H1 (cell line): Measurements from ENCODE around the gene CTIF. TPM values are rescaled to one million over a fixed set of nuclear protein-coding genes. Genes with fewer than 3 reads are reported as not detected.

ENCODE experiments used
- CBX8 ChIP-seq: fragments of 300-800, 300-1000 bp; sonication (generic); IDR thresholded peaks from 2 replicates; pipeline ENCODE4 v1.7.1; 2016; ENCODE audit warnings: low read depth, low read length, borderline replicate concordance
- CEBPB ChIP-seq: IDR thresholded peaks from 2 replicates; pipeline ENCODE4 v1.6.1; 2012; ENCODE audit warnings: low read depth, low read length
- CHD1 ChIP-seq: IDR thresholded peaks from 2 replicates; pipeline ENCODE4 v1.6.1; 2012; ENCODE audit warnings: low read depth, low read length, improper control_type of control experiment
- CREB1 ChIP-seq: IDR thresholded peaks from 2 replicates; pipeline ENCODE4 v1.6.1; 2012; ENCODE audit warnings: inconsistent platforms
- KDM1A ChIP-seq: fragments of 200-600, 300-600 bp; sonication (generic); IDR thresholded peaks from 2 replicates; pipeline ENCODE4 v1.7.1; 2016; ENCODE audit warnings: mild to moderate bottlenecking, low read length, borderline replicate concordance
- KDM5A ChIP-seq: fragments of 200-600 bp; IDR thresholded peaks from 2 replicates; pipeline ENCODE4 v1.7.1; 2012; ENCODE audit warnings: mild to moderate bottlenecking, low read length, inconsistent platforms, mixed read lengths
- POU5F1 ChIP-seq: IDR thresholded peaks from 2 replicates; pipeline ENCODE4 v1.6.1; 2011; ENCODE audit warnings: low read depth, mild to moderate bottlenecking, low read length, moderate library complexity
- RAD21 ChIP-seq, 2 experiments: IDR thresholded peaks in 1 of 2; conservative IDR thresholded peaks in 1 of 2; 2 replicates each; pipeline ENCODE4 v1.6.1; 2011; ENCODE audit warnings: low read depth in 2 of 2, low read length in 2 of 2, improper control_type of control experiment in 1 of 2, inconsistent platforms in 1 of 2, mild to moderate bottlenecking in 1 of 2, moderate library complexity in 1 of 2
- RBBP5 ChIP-seq: IDR thresholded peaks from 2 replicates; pipeline ENCODE4 v1.7.1; 2012; ENCODE audit warnings: low read depth, mild to moderate bottlenecking, inconsistent platforms, low read length, moderate library complexity, borderline replicate concordance
- SP2 ChIP-seq: IDR thresholded peaks from 2 replicates; pipeline ENCODE4 v1.6.1; 2012; ENCODE audit warnings: mild to moderate bottlenecking, low read length, inconsistent platforms
- polyA plus RNA-seq, 7 experiments: library from polyadenylated mRNA; depleted of rRNA in 3 of 7; stranded (reverse) in 5 of 7; unstranded in 2 of 7; fragments of >200 nt in 5 of 7; fragments of 200-250 nt in 2 of 7; gene quantifications; 1 replicate in 5 of 7; 2 replicates in 1 of 7; 4 replicates in 1 of 7; pipeline versions ENCODE4 v1.2.1 to v1.2.3, GENCODE V29; 2011 to 2013; ENCODE audit warnings: missing spikeins in 2 of 7, mixed read lengths in 2 of 7
- total RNA-seq: library from RNA; stranded (reverse); fragmentation: NEBNext Ultra II Directional; extraction: Animal tissue kit (Norgen Biotek cat#: 25700); gene quantifications from 2 replicates; pipeline ENCODE4 v1.2.1, GENCODE V29; 2021
- TF ChIP-seq, protein P1 (sequence below): fragments of 300-600 bp; sonication (generic); IDR thresholded peaks from 2 replicates; pipeline ENCODE4 v1.7.1; 2012; ENCODE audit warnings: low read length, moderate library complexity, mild to moderate bottlenecking, inconsistent platforms; ENCODE audit not compliant: insufficient replicate concordance

Gene CTIF
- total and polyA plus RNA-seq, 2 of the 8 experiments (the other 6 are each of a cell fraction or from before 2014, with no cell fraction given) = 9.0 to 17.8 TPM

DNA sequence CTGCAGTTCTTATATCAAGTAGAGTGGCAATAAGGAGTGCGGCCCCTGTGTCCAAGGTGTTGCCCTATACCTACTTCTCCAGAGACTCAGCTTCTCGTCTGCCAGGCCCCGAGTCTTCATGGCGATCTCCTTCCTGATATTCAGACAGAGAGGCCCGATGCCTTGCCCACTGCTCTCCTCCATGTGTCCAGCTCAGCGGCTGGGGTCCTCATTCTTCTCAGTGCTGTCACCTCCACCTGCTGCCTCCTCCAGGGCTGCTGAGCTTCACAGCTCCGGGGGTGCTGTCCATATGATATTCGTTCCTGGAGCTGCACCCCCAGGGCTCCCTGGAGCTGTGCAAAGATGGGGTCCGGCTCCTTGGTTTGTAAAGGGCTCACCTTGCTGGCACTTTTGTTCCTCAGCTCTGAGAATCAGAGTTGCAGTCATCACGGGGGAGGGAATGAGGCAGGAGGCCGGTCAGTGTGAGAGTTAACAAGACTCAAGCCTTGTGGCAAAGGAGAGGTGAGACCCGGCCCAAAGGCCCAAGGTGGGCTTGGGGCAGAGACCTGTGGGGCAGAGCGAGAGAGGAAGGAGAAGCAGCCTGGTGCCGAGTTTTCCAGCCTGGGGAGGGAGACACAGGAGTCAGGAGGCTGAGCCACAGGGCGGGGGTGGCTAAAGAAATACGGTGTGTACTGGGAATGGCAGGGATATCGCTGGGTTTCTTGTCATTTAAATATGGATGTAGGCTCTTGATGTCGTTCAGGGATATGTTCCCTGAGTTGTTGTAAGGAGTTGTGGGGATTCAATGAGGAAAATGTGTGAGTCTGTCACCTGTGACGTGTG lies 120.6 kb downstream of the CTIF start (continued):
- TF ChIP-seq, protein P1, sequence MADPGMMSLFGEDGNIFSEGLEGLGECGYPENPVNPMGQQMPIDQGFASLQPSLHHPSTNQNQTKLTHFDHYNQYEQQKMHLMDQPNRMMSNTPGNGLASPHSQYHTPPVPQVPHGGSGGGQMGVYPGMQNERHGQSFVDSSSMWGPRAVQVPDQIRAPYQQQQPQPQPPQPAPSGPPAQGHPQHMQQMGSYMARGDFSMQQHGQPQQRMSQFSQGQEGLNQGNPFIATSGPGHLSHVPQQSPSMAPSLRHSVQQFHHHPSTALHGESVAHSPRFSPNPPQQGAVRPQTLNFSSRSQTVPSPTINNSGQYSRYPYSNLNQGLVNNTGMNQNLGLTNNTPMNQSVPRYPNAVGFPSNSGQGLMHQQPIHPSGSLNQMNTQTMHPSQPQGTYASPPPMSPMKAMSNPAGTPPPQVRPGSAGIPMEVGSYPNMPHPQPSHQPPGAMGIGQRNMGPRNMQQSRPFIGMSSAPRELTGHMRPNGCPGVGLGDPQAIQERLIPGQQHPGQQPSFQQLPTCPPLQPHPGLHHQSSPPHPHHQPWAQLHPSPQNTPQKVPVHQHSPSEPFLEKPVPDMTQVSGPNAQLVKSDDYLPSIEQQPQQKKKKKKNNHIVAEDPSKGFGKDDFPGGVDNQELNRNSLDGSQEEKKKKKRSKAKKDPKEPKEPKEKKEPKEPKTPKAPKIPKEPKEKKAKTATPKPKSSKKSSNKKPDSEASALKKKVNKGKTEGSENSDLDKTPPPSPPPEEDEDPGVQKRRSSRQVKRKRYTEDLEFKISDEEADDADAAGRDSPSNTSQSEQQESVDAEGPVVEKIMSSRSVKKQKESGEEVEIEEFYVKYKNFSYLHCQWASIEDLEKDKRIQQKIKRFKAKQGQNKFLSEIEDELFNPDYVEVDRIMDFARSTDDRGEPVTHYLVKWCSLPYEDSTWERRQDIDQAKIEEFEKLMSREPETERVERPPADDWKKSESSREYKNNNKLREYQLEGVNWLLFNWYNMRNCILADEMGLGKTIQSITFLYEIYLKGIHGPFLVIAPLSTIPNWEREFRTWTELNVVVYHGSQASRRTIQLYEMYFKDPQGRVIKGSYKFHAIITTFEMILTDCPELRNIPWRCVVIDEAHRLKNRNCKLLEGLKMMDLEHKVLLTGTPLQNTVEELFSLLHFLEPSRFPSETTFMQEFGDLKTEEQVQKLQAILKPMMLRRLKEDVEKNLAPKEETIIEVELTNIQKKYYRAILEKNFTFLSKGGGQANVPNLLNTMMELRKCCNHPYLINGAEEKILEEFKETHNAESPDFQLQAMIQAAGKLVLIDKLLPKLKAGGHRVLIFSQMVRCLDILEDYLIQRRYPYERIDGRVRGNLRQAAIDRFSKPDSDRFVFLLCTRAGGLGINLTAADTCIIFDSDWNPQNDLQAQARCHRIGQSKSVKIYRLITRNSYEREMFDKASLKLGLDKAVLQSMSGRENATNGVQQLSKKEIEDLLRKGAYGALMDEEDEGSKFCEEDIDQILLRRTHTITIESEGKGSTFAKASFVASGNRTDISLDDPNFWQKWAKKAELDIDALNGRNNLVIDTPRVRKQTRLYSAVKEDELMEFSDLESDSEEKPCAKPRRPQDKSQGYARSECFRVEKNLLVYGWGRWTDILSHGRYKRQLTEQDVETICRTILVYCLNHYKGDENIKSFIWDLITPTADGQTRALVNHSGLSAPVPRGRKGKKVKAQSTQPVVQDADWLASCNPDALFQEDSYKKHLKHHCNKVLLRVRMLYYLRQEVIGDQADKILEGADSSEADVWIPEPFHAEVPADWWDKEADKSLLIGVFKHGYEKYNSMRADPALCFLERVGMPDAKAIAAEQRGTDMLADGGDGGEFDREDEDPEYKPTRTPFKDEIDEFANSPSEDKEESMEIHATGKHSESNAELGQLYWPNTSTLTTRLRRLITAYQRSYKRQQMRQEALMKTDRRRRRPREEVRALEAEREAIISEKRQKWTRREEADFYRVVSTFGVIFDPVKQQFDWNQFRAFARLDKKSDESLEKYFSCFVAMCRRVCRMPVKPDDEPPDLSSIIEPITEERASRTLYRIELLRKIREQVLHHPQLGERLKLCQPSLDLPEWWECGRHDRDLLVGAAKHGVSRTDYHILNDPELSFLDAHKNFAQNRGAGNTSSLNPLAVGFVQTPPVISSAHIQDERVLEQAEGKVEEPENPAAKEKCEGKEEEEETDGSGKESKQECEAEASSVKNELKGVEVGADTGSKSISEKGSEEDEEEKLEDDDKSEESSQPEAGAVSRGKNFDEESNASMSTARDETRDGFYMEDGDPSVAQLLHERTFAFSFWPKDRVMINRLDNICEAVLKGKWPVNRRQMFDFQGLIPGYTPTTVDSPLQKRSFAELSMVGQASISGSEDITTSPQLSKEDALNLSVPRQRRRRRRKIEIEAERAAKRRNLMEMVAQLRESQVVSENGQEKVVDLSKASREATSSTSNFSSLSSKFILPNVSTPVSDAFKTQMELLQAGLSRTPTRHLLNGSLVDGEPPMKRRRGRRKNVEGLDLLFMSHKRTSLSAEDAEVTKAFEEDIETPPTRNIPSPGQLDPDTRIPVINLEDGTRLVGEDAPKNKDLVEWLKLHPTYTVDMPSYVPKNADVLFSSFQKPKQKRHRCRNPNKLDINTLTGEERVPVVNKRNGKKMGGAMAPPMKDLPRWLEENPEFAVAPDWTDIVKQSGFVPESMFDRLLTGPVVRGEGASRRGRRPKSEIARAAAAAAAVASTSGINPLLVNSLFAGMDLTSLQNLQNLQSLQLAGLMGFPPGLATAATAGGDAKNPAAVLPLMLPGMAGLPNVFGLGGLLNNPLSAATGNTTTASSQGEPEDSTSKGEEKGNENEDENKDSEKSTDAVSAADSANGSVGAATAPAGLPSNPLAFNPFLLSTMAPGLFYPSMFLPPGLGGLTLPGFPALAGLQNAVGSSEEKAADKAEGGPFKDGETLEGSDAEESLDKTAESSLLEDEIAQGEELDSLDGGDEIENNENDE = no peak
- TF ChIP-seq CREB1 (no peak), CHD1 (no peak), SP2 (no peak), KDM5A (no peak), POU5F1 (no peak), RBBP5 (no peak), CBX8 (no peak), RAD21 (IDR thresholded peaks at IDR 0.05 in 1 of 2, conservative IDR thresholded peaks at IDR 0.05 in 1 of 2; ENCODE audit: low read depth in 2 of 2, low read length in 2 of 2) (no peak), CEBPB (no peak), KDM1A (no peak)
